HEK293 (cell line): ENCODE results near the gene ACTN3.

Experiments
- CTCF ChIA-PET: fragments of 350-600 bp; formaldehyde crosslinking; extraction: SDS; loops from one replicate; lab custom pipeline; 2021; ENCODE audit warnings: antibody characterized with exemption; lab: Yijun Ruan, JAX
- POLR2A ChIA-PET: fragments of 300-600 bp; formaldehyde crosslinking; extraction: SDS; loops from one replicate; lab custom pipeline; 2020; ENCODE audit warnings: antibody characterized with exemption, inconsistent platforms; lab: Yijun Ruan, JAX
- H3K27ac ChIP-seq: fragments of 200-500 bp; sonication (Bioruptor generic); 2 replicates; pipeline ENCODE4 v1.5.1; 2014; ENCODE audit warnings: low read depth, low read length, control low read depth, inconsistent platforms; ENCODE audit errors: extremely low read depth
- H3K36me3 ChIP-seq, 2 experiments: fragments of 200-500 bp in 1 of 2; sonication (Bioruptor generic) in 1 of 2; 1 replicate in 1 of 2; 2 replicates in 1 of 2; pipeline ENCODE4 v1.5.1; 2014 to 2017; ENCODE audit warnings: inconsistent platforms in 2 of 2, low read length in 2 of 2; ENCODE audit not compliant: control insufficient read depth in 2 of 2, insufficient read depth in 1 of 2
- H3K4me1 ChIP-seq: fragments of 200-500 bp; sonication (Bioruptor generic); 2 replicates; pipeline ENCODE4 v1.5.1; 2014; ENCODE audit warnings: mild to moderate bottlenecking, low read length, inconsistent platforms; ENCODE audit not compliant: control insufficient read depth, insufficient read depth
- H3K4me3 ChIP-seq: 2 replicates; pipeline ENCODE4 v1.5.1; 2011; ENCODE audit warnings: low read depth, mild to moderate bottlenecking, control low read depth, low read length, moderate library complexity
- H3K9me3 ChIP-seq: fragments of 200-500 bp; sonication (Bioruptor generic); 2 replicates; pipeline ENCODE4 v1.5.1; 2014; ENCODE audit warnings: low read depth, low read length, inconsistent platforms; ENCODE audit not compliant: control insufficient read depth, insufficient read depth
- GLIS1 ChIP-seq: fragments of 450-650 bp; formaldehyde crosslinking; IDR thresholded peaks from 2 replicates; pipeline ENCODE4 v1.5.1; 2016; ENCODE audit warnings: missing biosample characterization, missing genetic modification characterization
- HIC1 ChIP-seq: fragments of 450-650 bp; formaldehyde crosslinking; IDR thresholded peaks from 2 replicates; pipeline ENCODE4 v1.5.1; 2016; ENCODE audit warnings: missing biosample characterization, missing genetic modification characterization
- PRDM4 ChIP-seq: fragments of 450-650 bp; formaldehyde crosslinking; IDR thresholded peaks from 2 replicates; pipeline ENCODE4 v1.5.1; 2017; ENCODE audit warnings: missing biosample characterization, missing genetic modification characterization
- ZBTB17 ChIP-seq: fragments of 450-650 bp; formaldehyde crosslinking; IDR thresholded peaks from 2 replicates; pipeline ENCODE4 v1.5.1; 2016; ENCODE audit warnings: missing biosample characterization, missing genetic modification characterization
- ZFP41 ChIP-seq: fragments of 450-650 bp; formaldehyde crosslinking; IDR thresholded peaks from 2 replicates; pipeline ENCODE4 v1.5.1; 2016; ENCODE audit warnings: missing biosample characterization, missing genetic modification characterization, borderline replicate concordance
- ZNF10 ChIP-seq: fragments of 450-650 bp; formaldehyde crosslinking; IDR thresholded peaks from 2 replicates; pipeline ENCODE4 v1.5.1; 2017; ENCODE audit warnings: missing biosample characterization, missing genetic modification characterization
- ZNF114 ChIP-seq: fragments of 450-650 bp; formaldehyde crosslinking; IDR thresholded peaks from 2 replicates; pipeline ENCODE4 v1.5.0; 2017; ENCODE audit warnings: missing biosample characterization, missing genetic modification characterization
- ZNF19 ChIP-seq: fragments of 450-650 bp; formaldehyde crosslinking; IDR thresholded peaks from 2 replicates; pipeline ENCODE4; 2016; ENCODE audit warnings: missing biosample characterization, missing genetic modification characterization, low read depth
- ZNF280D ChIP-seq: fragments of 450-650 bp; formaldehyde crosslinking; IDR thresholded peaks from 2 replicates; pipeline ENCODE4 v1.5.1; 2016; ENCODE audit warnings: missing biosample characterization, missing genetic modification characterization
- ZNF391 ChIP-seq: fragments of 450-650 bp; formaldehyde crosslinking; IDR thresholded peaks from 2 replicates; pipeline ENCODE4 v1.5.1; 2016; ENCODE audit warnings: low read depth, missing biosample characterization, missing genetic modification characterization, borderline replicate concordance
- ZNF555 ChIP-seq: fragments of 450-650 bp; formaldehyde crosslinking; conservative IDR thresholded peaks from 2 replicates; pipeline ENCODE4 v1.5.1; 2017; ENCODE audit warnings: missing biosample characterization, mild to moderate bottlenecking, missing genetic modification characterization, inconsistent platforms
- ZNF561 ChIP-seq: fragments of 450-650 bp; IDR thresholded peaks from 2 replicates; pipeline ENCODE4 v1.5.1; 2018; ENCODE audit warnings: missing biosample characterization, missing genetic modification characterization, borderline replicate concordance
- ZNF580 ChIP-seq: fragments of 450-650 bp; formaldehyde crosslinking; IDR thresholded peaks from 2 replicates; pipeline ENCODE4 v1.5.1; 2016; ENCODE audit warnings: missing biosample characterization, missing genetic modification characterization
- ZNF654 ChIP-seq: fragments of 450-650 bp; formaldehyde crosslinking; IDR thresholded peaks from 2 replicates; pipeline ENCODE4 v1.5.1; 2016; ENCODE audit warnings: low read depth, missing biosample characterization, missing genetic modification characterization
- ZNF660 ChIP-seq: fragments of 450-650 bp; IDR thresholded peaks from 2 replicates; pipeline ENCODE4 v1.5.1; 2018; ENCODE audit warnings: missing biosample characterization, mild to moderate bottlenecking, missing genetic modification characterization
- ZXDB ChIP-seq: fragments of 450-650 bp; formaldehyde crosslinking; IDR thresholded peaks from 2 replicates; pipeline ENCODE4 v1.5.1; 2016; ENCODE audit warnings: missing biosample characterization, missing genetic modification characterization

ACTN3 gene

GRCh38 chr11:66524304-66525040, 22.2 kb upstream of the ACTN3 start:
- no peaks in the 10 kb centered on the region for H3K9me3 ChIP-seq
- H3K36me3 ChIP-seq, result peaks cover 0 to 63% of the 10 kb centered on the region in 2 experiments; a peak in 2 of 3 replicates
- POLR2A ChIA-PET, result interaction anchor here (0.7 kb wide), 1 partner anchor 40 kb away, joined by 3 read pairs; no protein-coding TSS in a partner anchor
- TF ChIP-seq ZNF10 (tag by site-specific recombination), result no peak
- no peak for TF ChIP-seq GLIS1
- TF ChIP-seq ZBTB17 (tag by site-specific recombination), result no peak
- no peak for TF ChIP-seq ZNF555 (tag by site-specific recombination)
- no peak for TF ChIP-seq PRDM4 (tag by site-specific recombination)
- TF ChIP-seq ZNF654 (tag by site-specific recombination), result no peak
- TF ChIP-seq ZNF561 (tag by site-specific recombination), result no peak
- TF ChIP-seq ZNF114 (tag by site-specific recombination), result no peak
- no peak for TF ChIP-seq ZNF280D (tag by site-specific recombination)
- no peak for TF ChIP-seq ZFP41
- no peak for TF ChIP-seq HIC1 (tag by site-specific recombination)
- TF ChIP-seq ZNF580 (tag by site-specific recombination), result no peak
- TF ChIP-seq ZNF391 (tag by site-specific recombination), result no peak
- no peak for TF ChIP-seq ZXDB
- no peak for TF ChIP-seq ZNF660
- CTCF ChIA-PET, result no interaction called here
- no peak overlapping the region for H3K27ac ChIP-seq
- H3K4me3 ChIP-seq, result no peak overlapping the region
- H3K4me1 ChIP-seq, result no peaks in the 10 kb centered on the region

- ChIA-PET CTCF (interaction anchor here (0.7 kb wide), 1 partner anchor 351 kb away, joined by 3 read pairs; no protein-coding TSS in a partner anchor), POLR2A (no interaction called here)
- no peak overlapping the region for H3K4me3 ChIP-seq
- H3K27ac ChIP-seq, result no peak overlapping the region
- no peaks in the 10 kb centered on the region for H3K4me1 ChIP-seq
- peaks cover 0 to 34% of the 10 kb centered on the region in 2 experiments; a peak in 2 of 3 replicates for H3K36me3 ChIP-seq
- no peaks in the 10 kb centered on the region for H3K9me3 ChIP-seq
- TF ChIP-seq ZNF19 (tag by site-specific recombination), result no peak
Measured at GRCh38 chr11:66529069-66529468, 17.6 kb upstream of the ACTN3 start.
